ENCODE results near the gene PLEKHA6. TPM values are rescaled to one million over a fixed set of nuclear protein-coding genes. Genes with fewer than 3 reads are reported as not detected.

PLEKHA6 gene
- polyA plus RNA-seq, 1 donor from 2014 or later, result 22.6 TPM

DNA sequence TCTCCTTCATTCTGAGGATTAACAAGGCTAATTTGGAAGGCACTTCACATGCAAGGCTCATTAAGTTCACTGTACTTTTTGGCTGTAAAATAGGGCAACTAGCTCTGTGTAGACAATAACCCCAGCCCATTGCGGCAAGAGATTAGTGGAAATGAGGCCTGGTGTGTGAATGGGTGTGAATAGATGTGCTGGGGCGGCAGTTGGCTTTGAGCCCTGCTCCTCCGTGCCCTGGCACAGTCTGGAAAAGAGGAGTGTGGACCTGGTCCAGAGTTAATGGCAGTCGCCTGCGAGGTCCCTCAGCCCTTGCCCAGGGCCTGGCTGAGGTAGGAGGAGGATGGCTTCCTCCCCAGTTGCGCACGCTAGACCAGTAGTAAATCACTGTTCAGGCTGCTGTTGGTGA lies 168.3 kb downstream of the PLEKHA6 start:
- Histone ChIP-seq H3K27ac (ENCODE audit: low read length) (no peak overlapping the region), H2AFZ (ENCODE audit: low read depth, low read length) (no peak overlapping the region), H3K9ac (ENCODE audit: low read length) (no peak overlapping the region), H3K9me2 (ENCODE audit: insufficient read depth, low read length) (no peaks in the 10 kb centered on the region), H3K9me3 (ENCODE audit: low read length) (no peaks in the 10 kb centered on the region), H3K36me3 (ENCODE audit: insufficient read depth, low read length) (no peaks in the 10 kb centered on the region), H3F3A (ENCODE audit: insufficient read depth, low read length, poor library complexity, severe bottlenecking) (peaks cover 5% of the 10 kb centered on the region), H3K4me3 (ENCODE audit: low read length) (no peak overlapping the region), H3K4me2 (ENCODE audit: low read length) (no peak overlapping the region), H4K20me1 (ENCODE audit: insufficient read depth) (no peaks in the 10 kb centered on the region), H3K27me3 (ENCODE audit: insufficient read depth, low read depth, low read length) (no peaks in the 10 kb centered on the region), H3K79me2 (replicated peaks; ENCODE audit: insufficient read depth, low read length) (no peaks in the 10 kb centered on the region)
- TF ChIP-seq SMC3 (conservative IDR thresholded peaks at IDR 0.05; ENCODE audit: poor library complexity), result no peak
- no peak for TF ChIP-seq MXI1 (conservative IDR thresholded peaks at IDR 0.05; ENCODE audit: poor library complexity, severe bottlenecking)
- TF ChIP-seq RAD21 (conservative IDR thresholded peaks at IDR 0.05), result no peak
- TF ChIP-seq POLR2AphosphoS5 (IDR thresholded peaks at IDR 0.05), result no peak
- no peak for TF ChIP-seq EZH2 (IDR thresholded peaks at IDR 0.05; ENCODE audit: borderline replicate concordance, insufficient read depth, low read length, poor library complexity, severe bottlenecking)
- TF ChIP-seq TAF1 (IDR thresholded peaks at IDR 0.05; ENCODE audit: low read depth), result no peak
- TF ChIP-seq, protein P1, sequence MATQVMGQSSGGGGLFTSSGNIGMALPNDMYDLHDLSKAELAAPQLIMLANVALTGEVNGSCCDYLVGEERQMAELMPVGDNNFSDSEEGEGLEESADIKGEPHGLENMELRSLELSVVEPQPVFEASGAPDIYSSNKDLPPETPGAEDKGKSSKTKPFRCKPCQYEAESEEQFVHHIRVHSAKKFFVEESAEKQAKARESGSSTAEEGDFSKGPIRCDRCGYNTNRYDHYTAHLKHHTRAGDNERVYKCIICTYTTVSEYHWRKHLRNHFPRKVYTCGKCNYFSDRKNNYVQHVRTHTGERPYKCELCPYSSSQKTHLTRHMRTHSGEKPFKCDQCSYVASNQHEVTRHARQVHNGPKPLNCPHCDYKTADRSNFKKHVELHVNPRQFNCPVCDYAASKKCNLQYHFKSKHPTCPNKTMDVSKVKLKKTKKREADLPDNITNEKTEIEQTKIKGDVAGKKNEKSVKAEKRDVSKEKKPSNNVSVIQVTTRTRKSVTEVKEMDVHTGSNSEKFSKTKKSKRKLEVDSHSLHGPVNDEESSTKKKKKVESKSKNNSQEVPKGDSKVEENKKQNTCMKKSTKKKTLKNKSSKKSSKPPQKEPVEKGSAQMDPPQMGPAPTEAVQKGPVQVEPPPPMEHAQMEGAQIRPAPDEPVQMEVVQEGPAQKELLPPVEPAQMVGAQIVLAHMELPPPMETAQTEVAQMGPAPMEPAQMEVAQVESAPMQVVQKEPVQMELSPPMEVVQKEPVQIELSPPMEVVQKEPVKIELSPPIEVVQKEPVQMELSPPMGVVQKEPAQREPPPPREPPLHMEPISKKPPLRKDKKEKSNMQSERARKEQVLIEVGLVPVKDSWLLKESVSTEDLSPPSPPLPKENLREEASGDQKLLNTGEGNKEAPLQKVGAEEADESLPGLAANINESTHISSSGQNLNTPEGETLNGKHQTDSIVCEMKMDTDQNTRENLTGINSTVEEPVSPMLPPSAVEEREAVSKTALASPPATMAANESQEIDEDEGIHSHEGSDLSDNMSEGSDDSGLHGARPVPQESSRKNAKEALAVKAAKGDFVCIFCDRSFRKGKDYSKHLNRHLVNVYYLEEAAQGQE (IDR thresholded peaks at IDR 0.05; ENCODE audit: borderline replicate concordance), result no peak
- TF ChIP-seq EP300 (conservative IDR thresholded peaks at IDR 0.05; ENCODE audit: poor library complexity, severe bottlenecking), result no peak
- TF ChIP-seq, protein P2, sequence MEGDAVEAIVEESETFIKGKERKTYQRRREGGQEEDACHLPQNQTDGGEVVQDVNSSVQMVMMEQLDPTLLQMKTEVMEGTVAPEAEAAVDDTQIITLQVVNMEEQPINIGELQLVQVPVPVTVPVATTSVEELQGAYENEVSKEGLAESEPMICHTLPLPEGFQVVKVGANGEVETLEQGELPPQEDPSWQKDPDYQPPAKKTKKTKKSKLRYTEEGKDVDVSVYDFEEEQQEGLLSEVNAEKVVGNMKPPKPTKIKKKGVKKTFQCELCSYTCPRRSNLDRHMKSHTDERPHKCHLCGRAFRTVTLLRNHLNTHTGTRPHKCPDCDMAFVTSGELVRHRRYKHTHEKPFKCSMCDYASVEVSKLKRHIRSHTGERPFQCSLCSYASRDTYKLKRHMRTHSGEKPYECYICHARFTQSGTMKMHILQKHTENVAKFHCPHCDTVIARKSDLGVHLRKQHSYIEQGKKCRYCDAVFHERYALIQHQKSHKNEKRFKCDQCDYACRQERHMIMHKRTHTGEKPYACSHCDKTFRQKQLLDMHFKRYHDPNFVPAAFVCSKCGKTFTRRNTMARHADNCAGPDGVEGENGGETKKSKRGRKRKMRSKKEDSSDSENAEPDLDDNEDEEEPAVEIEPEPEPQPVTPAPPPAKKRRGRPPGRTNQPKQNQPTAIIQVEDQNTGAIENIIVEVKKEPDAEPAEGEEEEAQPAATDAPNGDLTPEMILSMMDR (IDR thresholded peaks at IDR 0.05; ENCODE audit: poor library complexity, severe bottlenecking), result no peak

DNA sequence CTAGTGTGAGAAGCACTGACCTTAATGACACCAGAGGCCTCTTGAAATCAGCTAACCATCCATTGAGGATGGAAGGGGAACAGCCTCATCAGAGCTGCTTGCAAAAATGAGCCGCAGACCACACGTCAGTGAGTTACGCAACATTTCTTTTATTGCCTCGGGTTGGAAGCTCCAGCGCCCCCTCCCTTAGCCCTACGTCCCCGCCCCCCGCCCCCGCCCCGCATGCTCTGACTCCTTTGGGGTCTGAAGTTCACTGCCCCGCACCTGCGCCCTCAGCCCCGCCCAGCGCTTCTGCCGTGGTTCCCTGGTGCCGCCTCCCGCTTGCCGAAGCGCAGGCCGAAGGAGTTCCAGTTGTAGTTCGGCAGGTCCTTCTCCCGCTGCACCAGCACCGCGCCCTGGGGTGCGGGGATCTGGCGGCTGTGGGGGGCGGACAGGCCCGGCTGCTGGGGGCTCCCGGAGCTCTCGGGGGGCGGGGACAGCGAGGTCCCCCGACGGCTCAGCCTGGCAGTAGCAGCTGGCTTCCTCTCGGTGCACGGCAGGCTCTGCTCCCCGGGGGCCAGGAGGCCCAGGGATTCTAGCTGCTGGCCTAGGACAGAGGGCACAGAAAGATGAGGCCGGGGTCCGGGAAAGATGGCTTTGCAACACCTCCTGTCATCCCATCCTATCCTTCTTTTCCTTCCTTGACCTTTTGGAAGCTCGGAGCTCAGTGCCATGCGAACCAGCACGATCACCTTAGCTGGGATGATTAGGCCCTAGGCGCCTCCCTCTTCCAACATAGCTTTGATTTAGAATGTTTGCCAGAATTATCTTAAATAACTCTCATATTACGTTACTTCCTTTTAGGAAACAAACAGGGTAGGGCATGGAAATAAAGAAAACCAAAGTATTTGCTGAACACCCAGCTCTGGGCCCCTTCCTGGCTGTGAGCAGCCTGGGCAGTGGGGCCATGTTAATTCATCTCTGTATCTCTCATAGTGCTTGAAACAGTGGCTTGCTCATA lies 169.2 kb downstream of the PLEKHA6 start:
- Histone ChIP-seq H3F3A (ENCODE audit: insufficient read depth, low read length, poor library complexity, severe bottlenecking) (peaks cover 5% of the 10 kb centered on the region), H3K4me3 (ENCODE audit: low read length) (no peak overlapping the region), H3K4me2 (ENCODE audit: low read length) (no peak overlapping the region), H3K36me3 (ENCODE audit: insufficient read depth, low read length) (no peaks in the 10 kb centered on the region), H3K9me2 (ENCODE audit: insufficient read depth, low read length) (no peaks in the 10 kb centered on the region), H3K9ac (ENCODE audit: low read length) (no peak overlapping the region), H2AFZ (ENCODE audit: low read depth, low read length) (no peak overlapping the region), H3K27me3 (ENCODE audit: insufficient read depth, low read depth, low read length) (no peaks in the 10 kb centered on the region), H3K79me2 (replicated peaks; ENCODE audit: insufficient read depth, low read length) (no peaks in the 10 kb centered on the region), H3K9me3 (ENCODE audit: low read length) (no peaks in the 10 kb centered on the region), H3K27ac (ENCODE audit: low read length) (peak overlapping the region; percentile 91), H4K20me1 (ENCODE audit: insufficient read depth) (no peaks in the 10 kb centered on the region)
- TF ChIP-seq RAD21 (conservative IDR thresholded peaks at IDR 0.05) (no peak), TAF1 (IDR thresholded peaks at IDR 0.05; ENCODE audit: low read depth) (no peak), POLR2AphosphoS5 (IDR thresholded peaks at IDR 0.05) (no peak), EP300 (conservative IDR thresholded peaks at IDR 0.05; ENCODE audit: poor library complexity, severe bottlenecking) (no peak), MXI1 (conservative IDR thresholded peaks at IDR 0.05; ENCODE audit: poor library complexity, severe bottlenecking) (no peak), SMC3 (conservative IDR thresholded peaks at IDR 0.05; ENCODE audit: poor library complexity) (no peak), EZH2 (IDR thresholded peaks at IDR 0.05; ENCODE audit: borderline replicate concordance, insufficient read depth, low read length, poor library complexity, severe bottlenecking) (no peak)
- TF ChIP-seq, protein P2 (IDR thresholded peaks at IDR 0.05; ENCODE audit: poor library complexity, severe bottlenecking), result no peak
- TF ChIP-seq, protein P1 (IDR thresholded peaks at IDR 0.05; ENCODE audit: borderline replicate concordance), result no peak

Measured in neural cell (in vitro differentiated cells).